ENCODE measurements around the gene MED28.

GRCh38 chr4:17664755-17665154, 50.3 kb downstream of the MED28 start:
- TF ChIP-seq CTCF (IDR thresholded peaks at IDR 0.05), result no peak
- TF ChIP-seq JUN (CRISPR knock-in tag; IDR thresholded peaks at IDR 0.05), result no peak
- no peak for TF ChIP-seq FOXK1 (CRISPR knock-in tag; IDR thresholded peaks at IDR 0.05)
- TF ChIP-seq ZMAT4 (CRISPR knock-in tag; IDR thresholded peaks at IDR 0.05), result no peak
- TF ChIP-seq MXD4 (CRISPR knock-in tag; IDR thresholded peaks at IDR 0.05; ENCODE audit: borderline replicate concordance), result no peak
- no peak for TF ChIP-seq NR1H2 (CRISPR knock-in tag; IDR thresholded peaks at IDR 0.05)
- TF ChIP-seq CREB1 (CRISPR knock-in tag; IDR thresholded peaks at IDR 0.05), result no peak
- TF ChIP-seq JAZF1 (CRISPR knock-in tag; IDR thresholded peaks at IDR 0.05), result no peak
- TF ChIP-seq ZNF512 (CRISPR knock-in tag; IDR thresholded peaks at IDR 0.05; ENCODE audit: borderline replicate concordance), result no peak
- no peak for TF ChIP-seq NR3C1 (CRISPR knock-in tag; conservative IDR thresholded peaks at IDR 0.05; ENCODE audit: low read depth)
- no peak for TF ChIP-seq ZNF138 (CRISPR knock-in tag; conservative IDR thresholded peaks at IDR 0.05)
- no peak for TF ChIP-seq ESRRA (CRISPR knock-in tag; IDR thresholded peaks at IDR 0.05; ENCODE audit: borderline replicate concordance)
- TF ChIP-seq SMAD3 (CRISPR knock-in tag; IDR thresholded peaks at IDR 0.05; ENCODE audit: borderline replicate concordance), result no peak
